MV-4-11 (cell line): ENCODE results near the gene UBE2D2.

ENCODE experiments used
- DNase-seq: peaks from one replicate; lab custom pipeline; 2025; lab: John Stamatoyannopoulos, UW

UBE2D2 gene

GRCh38 chr5:139676951-139677735 lies 116.0 kb downstream of the UBE2D2 start:
- no peak for DNase-seq
